Inflammatory macrophage treated with lipopolysaccharide for 4 hours (primary cell): ENCODE data around the gene C14orf132.

ENCODE experiments used
- DNase-seq: peaks from one replicate; pipeline ENCODE4 v3.0.0-alpha.2; 2020

The C14orf132 gene

GRCh38 chr14:96100161-96101064 is 61.3 kb downstream of the C14orf132 start:
- peak; percentile 49 for DNase-seq

- no peak for DNase-seq
Measured at GRCh38 chr14:96102081-96102856, 63.1 kb downstream of the C14orf132 start.

- no peak for DNase-seq
Measured at GRCh38 chr14:96103075-96103474, 63.9 kb downstream of the C14orf132 start.

GRCh38 chr14:96103560-96104460 is 64.6 kb downstream of the C14orf132 start:
- DNase-seq = no peak

GRCh38 chr14:96104469-96105057 is 65.4 kb downstream of the C14orf132 start:
- peak; percentile 38 for DNase-seq

GRCh38 chr14:96105089-96105925 is 66.1 kb downstream of the C14orf132 start:
- no peak for DNase-seq

GRCh38 chr14:96105926-96106441 is 66.8 kb downstream of the C14orf132 start:
- DNase-seq = no peak

GRCh38 chr14:96106891-96107290 is 67.7 kb downstream of the C14orf132 start:
- DNase-seq = no peak

- no peak for DNase-seq
Measured at GRCh38 chr14:96108061-96108795, 69.1 kb downstream of the C14orf132 start.

GRCh38 chr14:96108911-96109310 is 69.7 kb downstream of the C14orf132 start:
- DNase-seq = no peak

GRCh38 chr14:96109596-96110355 is 70.6 kb downstream of the C14orf132 start:
- DNase-seq = no peak

GRCh38 chr14:96112032-96112431 is 72.9 kb downstream of the C14orf132 start:
- DNase-seq = no peak

- no peak for DNase-seq
Measured at GRCh38 chr14:96114002-96114401, 74.8 kb downstream of the C14orf132 start.

GRCh38 chr14:96117101-96117897 is 78.1 kb downstream of the C14orf132 start:
- no peak for DNase-seq

GRCh38 chr14:96117960-96118359 is 78.8 kb downstream of the C14orf132 start:
- no peak for DNase-seq

GRCh38 chr14:96118391-96118790 is 79.2 kb downstream of the C14orf132 start:
- DNase-seq = no peak

GRCh38 chr14:96119947-96120346 is 80.8 kb downstream of the C14orf132 start:
- DNase-seq = no peak

- DNase-seq = no peak
Measured at GRCh38 chr14:96120392-96120791, 81.2 kb downstream of the C14orf132 start.

- DNase-seq = no peak
Measured at GRCh38 chr14:96120941-96121340, 81.8 kb downstream of the C14orf132 start.
